Naive thymus-derived CD8-positive, alpha-beta T cell (primary cell): Measurements from ENCODE around the gene ZNF230. TPM values are rescaled to one million over a fixed set of nuclear protein-coding genes. Genes with fewer than 3 reads are reported as not detected.

Experiments
- ATAC-seq, 2 donors: fragments of 150-1000 bp; cut with Tn5 transposase in 1 of 2; sonication (Bioruptor Pico), chemical (Tn5 transposase) in 1 of 2; 1 replicate in 1 of 2; 2 replicates in 1 of 2; pipeline ENCODE4 v1.10.0; 2021; ENCODE audit warnings: mild to moderate bottlenecking in 2 of 2, moderate library complexity in 2 of 2
- POLR2A ChIA-PET: fragments of 350-600 bp; sonication (Branson Sonifier 250); formaldehyde crosslinking; loops from one replicate; lab custom pipeline; 2021; ENCODE audit warnings: antibody characterized with exemption; lab: Charles Lee
- DNase-seq, 10 donors: peaks; one replicate each; pipeline versions ENCODE4 v3.0.0 to v3.0.0-alpha.2; 2020 to 2022
- H3K27ac Mint-ChIP-seq, 10 donors: one replicate each; pipeline ENCODE4 v1.8.0; 2020 to 2022; ENCODE audit warnings: mild to moderate bottlenecking in 10 of 10, mixed read lengths in 10 of 10, moderate library complexity in 4 of 10, inconsistent platforms in 1 of 10
- H3K27me3 Mint-ChIP-seq, 5 donors: one replicate each; pipeline ENCODE4 v1.8.0; 2021 to 2022; ENCODE audit warnings: mixed read lengths in 5 of 5
- H3K36me3 Mint-ChIP-seq, 3 donors: one replicate each; pipeline ENCODE4 v1.8.0; 2020 to 2022; ENCODE audit warnings: mixed read lengths in 3 of 3, mild to moderate bottlenecking in 2 of 3, inconsistent platforms in 1 of 3
- H3K4me1 Mint-ChIP-seq, 4 donors: one replicate each; pipeline ENCODE4 v1.8.0; 2021 to 2022; ENCODE audit warnings: mixed read lengths in 4 of 4
- H3K4me3 Mint-ChIP-seq, 10 donors: one replicate each; pipeline ENCODE4 v1.8.0; 2020 to 2022; ENCODE audit warnings: mild to moderate bottlenecking in 10 of 10, mixed read lengths in 10 of 10, moderate library complexity in 6 of 10, inconsistent platforms in 1 of 10
- H3K9me3 Mint-ChIP-seq, 9 donors: one replicate each; pipeline ENCODE4 v1.8.0; 2020 to 2022; ENCODE audit warnings: mixed read lengths in 9 of 9, mild to moderate bottlenecking in 3 of 9, inconsistent platforms in 1 of 9, moderate library complexity in 1 of 9
- polyA plus RNA-seq, 3 donors: library from polyadenylated mRNA; unstranded; fragments of 300-500 nt; fragmentation: Illumina TruSeq; gene quantifications; one replicate each; pipeline ENCODE4 v1.2.3, GENCODE V29; 2021
- total RNA-seq, 8 experiments: library from RNA in 2 of 8; stranded (reverse) in 2 of 8; gene quantifications; one replicate each; pipeline ENCODE4 v1.2.3 and lab custom pipeline; 2021 to 2026

ZNF230 gene
- total RNA-seq (10 to 100 TPM in 1 of 2 experiments, 1 to 10 TPM in 1; 9.9 to 12.0 TPM), polyA plus RNA-seq (1 to 10 TPM; 1.9 to 2.5 (median 2.1) TPM), total RNA-seq (lab: John Stamatoyannopoulos, UW) (6.9 to 18.8 (median 9.0) reads per million in 6 experiments)

DNA sequence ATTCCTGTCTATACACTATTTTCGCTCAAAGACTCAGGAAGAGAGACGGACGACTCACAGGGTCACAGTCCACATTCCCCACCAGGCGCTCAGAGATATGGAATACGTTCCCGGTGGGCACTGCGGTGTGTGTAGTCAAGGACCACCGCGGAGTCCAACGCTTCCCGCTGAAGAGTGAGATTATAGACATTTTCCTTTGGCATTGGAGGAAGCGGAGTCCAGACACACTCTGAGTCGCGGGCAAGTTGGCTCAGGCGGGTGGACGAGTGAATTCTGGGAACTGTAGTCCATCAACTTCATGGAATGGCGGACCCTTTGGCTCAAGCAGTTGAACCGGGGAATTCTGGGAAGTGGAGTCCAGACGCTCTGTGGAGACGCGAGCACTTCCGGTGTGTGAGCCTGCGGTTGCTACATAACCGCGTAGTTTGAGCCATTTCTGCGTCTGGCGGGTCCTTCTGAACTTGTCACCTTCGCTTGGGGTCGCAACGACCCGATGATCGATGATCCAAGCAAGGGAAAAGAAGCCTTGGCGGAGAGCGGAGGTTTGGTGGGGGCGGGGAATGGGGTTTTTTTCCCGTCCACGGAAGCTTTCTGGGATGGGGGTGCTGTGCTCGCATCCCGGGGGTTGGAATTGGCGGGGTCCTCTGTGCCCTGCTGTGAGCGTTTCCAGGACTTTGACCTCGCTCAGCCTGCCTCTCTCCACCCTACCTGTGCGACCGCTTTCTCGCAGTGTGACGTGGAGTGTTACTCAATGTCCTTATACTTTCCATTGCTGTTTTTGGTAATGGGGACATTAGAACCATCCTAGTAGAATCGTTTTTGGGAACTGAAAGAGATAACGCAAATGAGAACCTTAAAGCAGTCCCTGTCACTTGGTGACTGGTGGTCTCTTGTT is at the start of gene ZNF230:
TSS of gene ZNF230 (plus strand) at position 392 of the 895 bp plus-strand sequence. CDS start 4,122 bp downstream, outside the sequence.
- Mint-ChIP-seq H3K36me3 (peaks cover 29 to 40% (median 36%) of the 10 kb centered on the region in 3 donors), H3K4me3 (peak within 1 kb of the TSS; percentile 95 to 100 (median 100))

DNA sequence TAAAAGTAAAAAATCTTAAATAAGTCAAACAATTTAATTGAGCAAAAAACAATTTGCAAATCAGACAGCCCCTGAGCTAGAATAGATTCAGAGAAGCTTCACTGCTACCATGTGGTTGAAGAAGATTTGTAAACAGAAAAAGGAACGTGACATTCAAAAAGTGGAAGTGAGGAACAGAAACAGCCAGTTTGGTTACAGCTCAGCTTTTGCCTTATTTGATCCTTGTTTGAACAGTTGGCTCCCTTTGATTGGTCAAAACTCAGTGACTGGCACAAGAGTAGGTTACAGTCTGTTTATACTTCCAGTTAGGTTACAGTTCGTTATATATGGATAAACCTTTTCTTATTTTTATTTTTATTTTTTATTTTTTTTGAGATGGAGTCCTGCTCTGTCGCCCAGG is 45.9 kb upstream of the ZNF230 start:
- Mint-ChIP-seq H3K27me3 (peaks cover 0 to 4% (median 2%) of the 10 kb centered on the region in 5 donors), H3K4me1 (peaks cover 0 to 3% (median 0%) of the 10 kb centered on the region in 4 donors), H3K9me3 (peaks cover 7 to 70% (median 34%) of the 10 kb centered on the region in 9 donors), H3K4me3 (no peak overlapping the region), H3K27ac (no peak overlapping the region), H3K36me3 (peaks cover 7 to 47% (median 46%) of the 10 kb centered on the region in 3 donors)
- no peak for ATAC-seq
- no peak for DNase-seq
- POLR2A ChIA-PET = no interaction called here

More for the DNA sequence above, at the start of gene ZNF230:
- DNase-seq (peak; percentile 55 to 93 (median 80)), ATAC-seq (peak; percentile 97 to 98)
- POLR2A ChIA-PET = interaction anchor here (0.8 to 1.7 kb wide), 3 partner anchors 17 to 498 kb away, joined by 3 to 7 read pairs (median 4); partner anchors contain the start of genes ZNF180 and ZNF224
- Mint-ChIP-seq H3K27ac (peak within 1 kb of the TSS; percentile 93 to 98 (median 98)), H3K4me1 (peaks cover 13 to 33% (median 22%) of the 10 kb centered on the region in 4 donors), H3K9me3 (peaks cover 22 to 58% (median 35%) of the 10 kb centered on the region in 9 donors), H3K27me3 (no peaks in the 10 kb centered on the region)

DNA sequence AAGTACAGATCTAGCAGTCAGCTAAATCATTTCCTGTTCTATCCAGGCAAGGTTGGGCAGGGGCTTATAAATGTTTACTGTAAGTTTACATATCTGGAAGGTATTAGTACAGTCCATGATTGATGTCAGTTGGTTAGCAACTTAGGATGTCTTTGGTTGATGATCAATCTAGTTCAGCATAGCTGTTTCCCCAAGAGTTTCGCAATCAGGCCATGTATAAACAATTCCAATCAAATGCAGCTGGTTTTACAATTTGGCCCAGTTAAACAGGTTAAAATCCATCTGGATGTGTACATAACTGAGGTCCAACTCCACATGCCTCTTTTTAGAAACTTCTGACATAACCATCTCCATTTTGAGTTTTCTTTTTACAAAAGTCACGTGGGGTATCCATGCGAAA is 44.9 kb upstream of the ZNF230 start:
- peaks cover 8 to 81% (median 37%) of the 10 kb centered on the region in 9 donors for H3K9me3 Mint-ChIP-seq
- ATAC-seq (no peak), DNase-seq (no peak)
- POLR2A ChIA-PET = no interaction called here
- peaks cover 9 to 52% (median 52%) of the 10 kb centered on the region in 3 donors for H3K36me3 Mint-ChIP-seq
- H3K27ac Mint-ChIP-seq = no peak overlapping the region
- H3K4me3 Mint-ChIP-seq = no peak overlapping the region
- no peaks in the 10 kb centered on the region for H3K4me1 Mint-ChIP-seq
- H3K27me3 Mint-ChIP-seq = peaks cover 0 to 4% (median 2%) of the 10 kb centered on the region in 5 donors

DNA sequence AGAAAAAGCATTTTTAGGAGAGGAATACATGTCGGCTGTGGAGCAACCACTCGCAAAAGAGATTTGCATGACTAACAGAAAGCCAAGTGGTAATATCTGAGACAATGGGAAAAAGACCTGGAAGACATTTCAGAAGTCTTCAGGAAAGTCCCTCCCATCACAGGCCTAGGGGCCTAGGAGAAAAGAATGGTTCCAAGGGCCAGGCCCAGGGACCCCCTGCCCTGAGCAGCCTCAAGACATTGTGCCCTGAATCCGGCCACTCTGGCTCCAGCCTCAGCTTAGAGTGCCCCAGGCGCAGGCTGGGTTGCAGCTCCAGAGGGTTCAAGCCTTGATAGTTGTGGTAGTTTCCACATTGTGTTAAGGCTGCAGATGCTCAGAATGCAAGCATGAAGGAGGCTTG is 42.3 kb upstream of the ZNF230 start:
- Mint-ChIP-seq H3K4me1 (no peaks in the 10 kb centered on the region), H3K27ac (no peak overlapping the region), H3K27me3 (no peaks in the 10 kb centered on the region), H3K4me3 (no peak overlapping the region), H3K9me3 (peaks cover 8 to 92% (median 47%) of the 10 kb centered on the region in 9 donors), H3K36me3 (peaks cover 22 to 65% (median 65%) of the 10 kb centered on the region in 3 donors)
- DNase-seq (no peak), ATAC-seq (no peak)
- POLR2A ChIA-PET = no interaction called here

DNA sequence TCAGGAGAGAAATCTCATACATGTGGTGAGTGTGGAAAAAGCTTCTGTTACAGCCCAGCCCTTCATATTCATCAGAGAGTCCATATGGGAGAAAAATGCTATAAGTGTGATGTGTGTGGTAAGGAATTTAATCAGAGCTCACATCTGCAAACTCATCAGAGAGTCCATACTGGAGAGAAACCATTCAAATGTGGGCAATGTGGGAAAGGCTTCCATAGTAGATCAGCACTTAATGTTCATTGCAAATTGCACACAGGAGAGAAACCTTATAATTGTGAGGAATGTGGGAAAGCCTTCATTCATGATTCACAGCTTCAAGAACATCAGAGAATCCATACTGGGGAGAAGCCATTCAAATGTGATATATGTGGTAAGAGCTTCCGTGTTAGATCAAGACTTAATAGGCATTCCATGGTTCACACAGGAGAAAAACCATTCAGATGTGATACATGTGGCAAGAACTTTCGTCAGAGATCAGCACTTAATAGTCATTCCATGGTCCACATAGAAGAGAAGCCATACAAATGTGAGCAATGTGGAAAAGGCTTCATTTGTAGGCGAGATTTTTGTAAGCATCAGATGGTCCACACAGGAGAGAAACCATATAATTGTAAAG is 36.6 kb upstream of the ZNF230 start:
- DNase-seq (no peak), ATAC-seq (no peak)
- peaks cover 40 to 68% (median 68%) of the 10 kb centered on the region in 3 donors for H3K36me3 Mint-ChIP-seq
- no peak overlapping the region for H3K4me3 Mint-ChIP-seq
- H3K27me3 Mint-ChIP-seq = peaks cover 0 to 2% (median 0%) of the 10 kb centered on the region in 5 donors
- H3K4me1 Mint-ChIP-seq = no peaks in the 10 kb centered on the region
- H3K9me3 Mint-ChIP-seq = peaks cover 17 to 92% (median 59%) of the 10 kb centered on the region in 9 donors
- POLR2A ChIA-PET = no interaction called here
- H3K27ac Mint-ChIP-seq = no peak overlapping the region

DNA sequence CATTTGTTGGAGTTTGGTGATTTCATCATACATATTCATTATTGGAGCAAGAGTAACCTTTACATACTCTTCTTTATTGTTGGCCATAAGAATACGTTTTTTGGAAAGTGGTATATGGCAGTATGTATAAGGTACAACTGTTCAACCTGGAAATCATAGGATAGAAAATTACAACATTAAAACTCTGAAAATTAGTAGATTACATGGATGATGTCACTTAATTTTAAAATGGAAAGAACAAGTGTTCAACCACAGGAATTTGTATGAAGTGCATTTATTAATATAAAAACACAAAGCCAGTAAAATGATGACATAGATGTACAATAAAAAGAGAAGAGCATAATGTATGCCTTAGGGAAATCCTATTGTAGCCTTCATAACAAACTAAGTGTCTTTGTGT is 26.0 kb upstream of the ZNF230 start:
- H3K36me3 Mint-ChIP-seq = peaks cover 6 to 45% (median 17%) of the 10 kb centered on the region in 3 donors
- H3K9me3 Mint-ChIP-seq = peaks cover 8 to 78% (median 52%) of the 10 kb centered on the region in 9 donors
- no peaks in the 10 kb centered on the region for H3K4me1 Mint-ChIP-seq
- no peak for ATAC-seq
- DNase-seq = no peak
- no peak overlapping the region for H3K4me3 Mint-ChIP-seq
- peaks cover 0 to 3% (median 0%) of the 10 kb centered on the region in 5 donors for H3K27me3 Mint-ChIP-seq
- POLR2A ChIA-PET = no interaction called here
- no peak overlapping the region for H3K27ac Mint-ChIP-seq

- no peak for DNase-seq
- H3K4me3 Mint-ChIP-seq = peak overlapping the region; percentile 78 to 99 (median 96)
- H3K27me3 Mint-ChIP-seq = no peaks in the 10 kb centered on the region
- peaks cover 14 to 22% (median 14%) of the 10 kb centered on the region in 3 donors for H3K36me3 Mint-ChIP-seq
- peak; percentile 6 to 34 for ATAC-seq
- peaks cover 0 to 16% (median 6%) of the 10 kb centered on the region in 9 donors for H3K9me3 Mint-ChIP-seq
- peaks cover 5 to 24% (median 16%) of the 10 kb centered on the region in 4 donors for H3K4me1 Mint-ChIP-seq
- H3K27ac Mint-ChIP-seq = peak overlapping the region in 9 of 10 donors; percentile 43 to 97 (median 93)
- POLR2A ChIA-PET = no interaction called here
Observed at GRCh38 chr19:43983544-43983911, 19.2 kb upstream of the ZNF230 start.

- H3K36me3 Mint-ChIP-seq = peaks cover 16 to 28% (median 20%) of the 10 kb centered on the region in 3 donors
- POLR2A ChIA-PET = no interaction called here
- H3K4me1 Mint-ChIP-seq = peaks cover 7 to 26% (median 16%) of the 10 kb centered on the region in 4 donors
- peak within 1 kb of the TSS; percentile 81 to 98 (median 96) for H3K27ac Mint-ChIP-seq
- H3K9me3 Mint-ChIP-seq = peaks cover 0 to 19% (median 10%) of the 10 kb centered on the region in 9 donors
- no peaks in the 10 kb centered on the region for H3K27me3 Mint-ChIP-seq
- ATAC-seq (peak; percentile 87 to 94), DNase-seq (peak; percentile 30 to 82 (median 66))
- peak within 1 kb of the TSS; percentile 86 to 99 (median 96) for H3K4me3 Mint-ChIP-seq
Observed at GRCh38 chr19:43983912-43984686, 18.7 kb upstream of the ZNF230 start, which contains the start of gene ZNF155. Gene ZNF155, plus strand, starts transcription at chr19:43984188. Its CDS starts 4,356 bp downstream, at chr19:43988544.

GRCh38 chr19:43984687-43985000 is 18.1 kb upstream of the ZNF230 start:
- H3K4me1 Mint-ChIP-seq = peaks cover 7 to 26% (median 16%) of the 10 kb centered on the region in 4 donors
- peak overlapping the region; percentile 86 to 99 (median 96) for H3K4me3 Mint-ChIP-seq
- H3K27ac Mint-ChIP-seq = peak overlapping the region in 9 of 10 donors; percentile 13 to 98 (median 96)
- peaks cover 18 to 34% (median 25%) of the 10 kb centered on the region in 3 donors for H3K36me3 Mint-ChIP-seq
- DNase-seq (no peak), ATAC-seq (peak in 1 of 2 donors; percentile 7)
- no peaks in the 10 kb centered on the region for H3K27me3 Mint-ChIP-seq
- H3K9me3 Mint-ChIP-seq = peaks cover 2 to 23% (median 11%) of the 10 kb centered on the region in 9 donors
- POLR2A ChIA-PET = no interaction called here

GRCh38 chr19:43997631-43998290 is 5.0 kb upstream of the ZNF230 start:
- Mint-ChIP-seq H3K4me3 (no peak overlapping the region), H3K9me3 (peaks cover 23 to 66% (median 31%) of the 10 kb centered on the region in 9 donors), H3K4me1 (peaks cover 9 to 10% (median 10%) of the 10 kb centered on the region in 4 donors), H3K27ac (no peak overlapping the region), H3K27me3 (no peaks in the 10 kb centered on the region), H3K36me3 (peaks cover 48 to 61% (median 50%) of the 10 kb centered on the region in 3 donors)
- ATAC-seq (no peak), DNase-seq (no peak)
- POLR2A ChIA-PET = no interaction called here

DNA sequence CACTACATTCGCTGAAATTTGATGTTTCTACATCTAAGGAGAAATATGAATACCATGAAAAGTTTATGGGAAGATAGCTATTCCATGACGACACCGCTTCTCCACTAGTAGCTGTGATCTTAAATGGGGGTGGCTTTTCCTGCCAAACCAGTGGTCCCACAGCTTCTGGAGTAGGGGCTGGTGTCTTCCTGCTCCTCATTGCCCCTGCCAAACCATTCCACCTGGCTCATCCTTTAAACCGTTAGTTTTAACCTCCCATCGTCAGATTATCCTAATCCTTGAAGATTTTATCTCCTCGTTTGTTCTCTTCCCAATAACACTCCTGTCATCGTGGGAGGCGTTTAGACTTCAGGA is 568 bp upstream of the ZNF230 start:
- Mint-ChIP-seq H3K27ac (peak overlapping the region; percentile 93 to 98 (median 98)), H3K27me3 (no peaks in the 10 kb centered on the region), H3K4me1 (peaks cover 13 to 32% (median 22%) of the 10 kb centered on the region in 4 donors), H3K4me3 (peak overlapping the region; percentile 95 to 100 (median 100)), H3K36me3 (peaks cover 26 to 40% (median 36%) of the 10 kb centered on the region in 3 donors), H3K9me3 (peaks cover 19 to 58% (median 32%) of the 10 kb centered on the region in 9 donors)
- ATAC-seq (no peak), DNase-seq (no peak)
- POLR2A ChIA-PET = interaction anchor here (1.2 kb wide), 1 partner anchor 92 kb away, joined by 5 read pairs; the partner anchor contains the start of gene ZNF224
